ENCODE results near the gene SNHG17.
"Not testable (repeated sequence)": the region's sequence is repeated elsewhere in the genome, so short reads cannot be mapped to it uniquely, and the experiment has no call there.

Gene SNHG17

DNA sequence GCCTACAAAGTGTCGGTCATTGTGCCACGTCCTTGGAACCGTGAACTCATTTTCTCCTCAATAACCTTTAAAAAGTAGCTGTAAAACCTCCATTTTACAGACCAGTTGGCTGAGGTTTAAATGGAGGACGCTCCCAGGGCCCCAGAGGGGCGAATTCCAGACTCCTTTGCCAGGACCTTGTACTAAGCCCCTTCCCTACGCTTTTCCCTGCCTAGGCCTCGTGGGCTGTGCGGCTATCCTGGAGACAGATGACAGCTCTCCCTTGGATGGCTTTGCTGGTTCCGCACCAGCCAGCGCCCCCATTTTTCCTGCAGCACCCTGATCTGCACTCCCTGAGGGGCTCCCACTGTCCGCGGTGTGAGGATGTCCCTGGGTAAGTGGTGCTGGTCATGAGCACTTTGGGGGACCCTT, 12.1 kb upstream of the SNHG17 start:
- no peak for DNase-seq

DNA sequence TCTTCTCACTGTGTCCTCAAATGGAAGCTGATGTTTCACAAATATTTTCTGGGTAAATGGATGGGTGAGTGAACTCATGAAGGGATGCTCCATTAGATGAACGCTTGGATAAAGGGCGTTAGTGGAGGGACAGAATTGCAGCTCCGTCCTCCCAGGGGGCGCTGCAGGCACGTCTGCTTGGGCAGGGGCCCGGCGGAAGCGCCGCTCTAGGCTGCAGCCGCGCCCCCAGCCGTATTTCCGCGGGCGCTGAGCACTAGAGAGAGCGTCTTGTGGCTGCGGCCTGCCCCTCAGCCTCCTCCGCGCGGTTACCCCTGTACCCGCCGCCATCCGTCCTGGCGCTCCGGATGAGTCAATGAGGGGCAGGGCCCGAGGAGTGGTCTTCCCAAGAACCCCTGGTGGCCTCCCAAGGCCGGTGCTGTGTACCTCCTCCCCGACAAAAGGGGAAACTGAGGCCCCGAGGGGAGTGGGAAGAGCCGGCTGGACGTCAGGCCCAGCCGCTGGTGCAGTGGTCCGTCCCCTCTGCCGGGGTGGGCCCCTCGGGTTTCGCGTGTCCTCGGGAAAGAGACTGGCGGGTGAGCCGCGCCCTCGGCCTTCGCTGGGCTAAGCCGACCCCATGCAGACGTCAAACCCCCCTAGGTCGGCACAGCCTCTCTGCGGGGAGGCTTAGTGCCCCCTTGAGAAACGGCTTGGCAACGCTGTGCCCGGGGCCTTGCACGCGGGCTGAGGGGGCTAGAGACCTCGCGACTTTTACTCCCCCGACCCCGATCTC, 11.5 kb upstream of the SNHG17 start:
- peak; percentile 92 for DNase-seq

DNA sequence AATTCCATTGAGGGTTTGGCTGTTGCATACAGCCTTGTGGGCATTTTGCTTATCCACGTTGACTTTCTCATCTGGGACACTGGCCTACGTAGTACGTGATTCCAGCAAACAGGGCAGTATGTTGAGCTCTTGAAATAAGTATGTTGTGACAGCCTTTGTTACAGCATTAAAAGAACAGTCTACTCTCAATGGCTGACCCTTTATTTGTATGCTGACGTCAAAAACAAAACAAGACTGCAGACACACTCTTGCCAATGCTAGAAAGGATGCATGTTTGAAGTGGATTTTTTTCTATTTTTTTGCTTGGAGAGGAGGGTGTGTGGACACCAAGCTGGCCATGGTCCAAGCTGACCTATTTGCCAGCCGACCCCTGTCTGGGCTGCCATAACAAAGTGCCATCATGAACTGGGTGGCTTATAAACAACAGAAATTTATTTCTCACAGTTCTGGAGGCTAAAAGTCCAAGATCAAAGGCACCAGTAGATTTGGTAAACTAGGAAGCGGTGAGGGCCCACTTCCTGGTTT, 10.8 kb upstream of the SNHG17 start:
- no peak for DNase-seq

DNA sequence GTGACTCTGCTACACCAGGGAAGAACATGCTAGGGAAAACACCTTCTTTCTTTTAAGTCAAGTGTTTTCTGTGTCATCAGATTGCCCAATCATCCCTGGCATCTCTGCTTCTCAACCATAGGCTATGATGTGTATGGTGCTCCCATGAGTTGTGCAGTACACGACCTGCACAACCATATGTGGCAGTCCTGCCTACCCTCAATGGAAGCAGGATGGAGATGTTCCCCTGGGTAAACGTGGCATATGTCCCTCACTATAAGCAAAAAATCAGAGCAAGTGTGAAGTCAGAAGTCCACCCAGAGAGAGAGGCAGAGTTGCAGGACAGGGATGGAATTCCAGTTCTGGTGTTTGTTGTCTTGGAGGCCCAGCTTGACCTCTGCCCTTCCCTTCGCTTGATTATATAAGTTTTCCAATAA, 10.3 kb upstream of the SNHG17 start:
- no peak for DNase-seq

DNA sequence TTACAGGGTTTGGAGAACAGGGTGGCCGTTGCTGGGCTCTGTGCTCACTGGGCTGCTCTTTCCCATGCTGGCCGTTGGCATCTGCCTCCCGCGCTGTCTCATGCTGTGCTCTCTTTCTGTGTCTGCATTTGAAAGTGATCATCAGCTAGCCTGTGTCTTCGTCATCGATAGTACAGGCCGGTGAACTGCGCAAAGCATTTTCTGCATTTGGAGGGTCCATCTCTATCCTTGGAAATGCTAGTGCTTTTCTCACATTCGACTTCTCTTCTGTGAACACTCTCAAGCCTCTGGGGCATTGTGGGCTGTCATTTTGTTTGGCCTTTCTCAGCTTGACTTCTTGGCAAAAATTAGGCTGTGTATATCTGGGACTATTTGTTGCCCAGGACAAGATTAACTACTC, 6.8 kb upstream of the SNHG17 start:
- no peak for DNase-seq

DNA sequence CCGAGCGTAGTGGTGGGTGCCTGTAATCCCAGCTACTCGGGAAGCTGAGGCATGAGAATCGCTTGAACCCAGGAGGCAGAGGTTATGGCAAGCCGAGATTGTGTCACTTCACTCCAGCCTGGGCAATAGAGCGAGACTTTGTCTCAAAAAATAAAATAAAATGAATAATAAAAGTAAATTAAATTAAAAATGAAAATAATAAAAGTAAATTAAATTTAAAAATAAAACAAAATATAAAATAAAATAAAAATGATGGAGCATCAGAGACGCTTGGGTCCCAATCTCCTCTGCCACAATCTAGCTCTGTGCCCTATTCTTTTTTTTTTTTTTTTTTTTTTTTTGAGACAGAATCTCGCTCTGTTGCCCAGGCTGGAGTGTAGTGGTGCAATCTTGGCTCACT, 6.0 kb upstream of the SNHG17 start:
- DNase-seq = not testable (repeated sequence)

DNA sequence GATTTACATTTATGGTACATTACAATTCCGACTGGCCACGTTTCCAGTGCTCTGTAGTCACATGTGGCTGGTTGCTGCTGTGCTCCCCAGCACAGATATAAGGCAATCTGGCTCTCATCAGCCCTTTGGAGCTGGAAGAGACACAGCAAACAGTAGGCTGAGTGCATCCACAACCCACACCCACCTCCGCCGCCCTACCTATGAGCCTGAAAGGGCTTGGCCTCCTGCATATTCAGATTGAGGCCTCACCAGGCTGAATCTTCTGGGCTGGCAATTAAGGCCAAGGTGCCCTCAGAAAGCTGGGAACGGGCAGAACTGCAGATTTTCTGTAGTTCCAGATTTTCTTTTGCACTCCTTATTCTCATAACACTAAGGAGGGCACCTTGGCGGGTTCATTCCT, 2.7 kb upstream of the SNHG17 start:
- no peak for DNase-seq

DNA sequence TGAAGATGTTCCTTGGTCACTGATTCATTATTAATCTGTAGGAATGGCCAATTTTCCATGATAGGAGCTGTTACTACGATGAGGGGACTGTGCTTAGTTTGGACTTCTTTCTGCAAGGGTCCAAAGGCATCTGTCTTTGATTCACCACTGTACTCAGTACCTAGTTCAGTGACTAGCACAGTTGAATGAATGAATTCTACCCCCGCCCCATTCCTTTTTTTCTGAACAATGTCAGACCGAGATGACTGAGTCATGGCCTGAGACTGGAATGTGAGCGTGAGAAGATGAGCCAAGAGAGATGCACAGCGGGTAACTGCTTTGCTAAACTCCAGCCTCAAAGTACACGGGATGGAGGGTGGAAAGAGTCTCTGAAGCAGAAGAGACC, 419 bp upstream of the SNHG17 start:
- no peak for DNase-seq

DNA sequence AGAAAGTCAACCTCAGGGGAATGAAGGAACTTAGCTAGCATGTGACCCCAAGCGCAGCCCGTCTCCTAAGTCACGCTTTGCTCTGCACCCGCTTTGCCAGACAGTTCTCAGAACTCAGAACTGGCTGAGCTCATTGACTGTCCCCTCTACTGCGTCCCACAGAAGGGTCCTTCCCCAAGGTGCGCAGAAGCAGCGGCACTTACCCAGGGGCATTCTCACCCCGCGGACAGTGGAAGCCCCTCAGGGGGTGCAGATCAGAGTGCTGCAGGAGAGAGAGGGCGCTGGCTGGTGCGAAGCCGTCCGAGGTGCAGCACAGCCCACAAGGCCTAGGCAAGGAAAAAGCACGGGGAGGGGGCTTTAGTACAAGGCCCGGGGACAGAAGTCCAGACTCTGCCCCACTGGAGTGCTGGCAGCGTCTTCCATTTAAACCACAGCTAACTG, 807 bp downstream of the SNHG17 start:
- DNase-seq = peak; percentile 60

DNA sequence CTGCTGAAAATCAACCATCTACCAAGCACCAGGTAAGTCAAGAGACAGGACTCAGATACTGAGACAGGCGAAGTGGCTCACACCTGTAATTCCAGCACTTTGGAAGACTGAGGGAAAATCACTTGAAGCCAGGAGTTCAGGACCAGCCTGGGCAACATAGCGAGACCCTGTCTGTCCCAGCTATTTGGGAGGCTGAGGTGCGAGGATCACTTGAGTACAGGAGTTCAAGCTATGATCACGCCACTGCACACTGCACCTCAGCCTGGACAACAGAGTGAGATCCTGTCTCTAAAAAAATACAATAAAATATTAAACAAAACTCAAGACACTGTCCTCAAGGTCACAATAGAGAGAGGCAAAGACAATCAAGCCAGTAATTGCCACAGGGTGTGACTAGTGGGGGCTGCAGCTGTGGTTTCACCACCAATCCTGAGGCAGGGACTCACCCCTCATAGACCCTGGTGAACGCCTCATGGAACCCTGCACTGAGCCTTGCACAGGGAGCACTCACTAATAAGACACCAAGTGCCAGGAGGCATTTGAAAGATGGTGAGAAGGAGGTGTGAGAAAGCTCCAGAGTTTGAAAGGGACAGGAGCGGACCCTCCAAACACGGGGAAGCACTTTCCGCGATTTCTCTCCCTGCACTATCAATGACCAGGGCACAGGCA, 1.7 kb downstream of the SNHG17 start:
- peak; percentile 19 for DNase-seq

DNA sequence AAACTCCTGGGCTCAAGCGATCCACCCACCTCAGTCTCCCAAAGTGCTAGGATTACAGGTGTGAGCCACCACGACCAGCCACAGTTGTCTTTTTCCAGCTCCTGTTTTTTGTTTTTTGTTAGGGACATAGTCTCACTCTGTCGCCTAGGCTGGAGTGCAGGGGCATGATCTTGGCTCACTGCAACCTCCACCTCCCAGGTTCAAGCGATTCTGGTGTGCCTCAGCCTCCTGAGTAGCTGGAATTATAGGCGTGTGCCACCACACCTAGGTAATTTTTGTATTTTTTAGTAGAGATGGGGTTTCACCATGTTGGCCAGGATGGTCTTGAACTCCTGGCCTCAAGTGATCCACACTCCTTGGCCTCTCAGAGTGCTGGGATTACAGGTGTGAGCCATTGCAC, 2.3 kb downstream of the SNHG17 start:
- DNase-seq = not testable (repeated sequence)

DNA sequence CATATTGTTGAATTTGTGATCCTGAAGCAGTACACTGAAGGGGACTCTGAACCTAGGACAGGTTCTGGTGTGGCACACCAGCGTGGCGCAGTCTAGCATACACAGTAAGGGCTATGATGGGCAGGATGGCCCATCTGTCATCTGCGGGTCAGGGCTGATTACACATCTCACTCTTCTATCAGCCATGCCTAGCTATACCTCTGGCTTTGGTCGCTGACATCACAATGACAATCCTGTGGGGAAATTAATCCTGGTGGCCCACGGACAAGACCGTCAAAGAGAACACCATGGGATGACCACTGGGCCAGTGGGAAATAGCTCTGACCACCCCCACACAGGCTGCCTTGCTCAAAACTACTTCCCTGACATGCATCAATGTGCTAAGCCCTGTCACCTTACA, 2.8 kb downstream of the SNHG17 start:
- DNase-seq = no peak

DNA sequence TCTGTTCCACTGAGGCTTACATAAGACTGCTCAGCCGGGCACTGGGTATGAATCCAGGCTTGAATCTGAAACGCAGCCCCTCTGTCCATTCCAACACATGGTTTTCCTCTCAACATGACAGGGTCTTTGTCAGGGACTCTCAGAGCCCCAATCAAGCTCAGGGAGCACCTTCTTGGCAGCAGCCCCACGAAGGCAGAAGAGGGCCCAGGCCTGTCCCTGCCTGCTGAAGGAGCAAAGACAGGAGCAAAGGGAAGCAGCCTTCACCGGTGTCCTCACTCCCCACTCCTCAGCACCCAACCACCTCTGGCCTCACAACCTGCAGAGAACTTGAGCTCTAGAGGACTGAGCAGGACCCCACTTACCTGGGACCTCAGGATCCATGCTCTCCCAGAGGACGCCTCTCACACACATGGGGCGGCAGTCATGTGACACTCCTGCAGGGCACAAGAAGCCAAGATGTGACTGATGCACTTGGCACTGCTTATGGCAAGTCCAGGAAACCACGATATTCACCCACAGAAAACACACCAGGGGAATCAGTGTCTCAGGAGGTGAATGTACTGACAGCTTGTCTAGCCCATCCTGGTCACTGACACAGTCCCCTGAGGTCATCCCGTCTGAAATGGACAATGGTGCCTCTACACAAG, 4.3 kb downstream of the SNHG17 start:
- DNase-seq = peak; percentile 32

DNA sequence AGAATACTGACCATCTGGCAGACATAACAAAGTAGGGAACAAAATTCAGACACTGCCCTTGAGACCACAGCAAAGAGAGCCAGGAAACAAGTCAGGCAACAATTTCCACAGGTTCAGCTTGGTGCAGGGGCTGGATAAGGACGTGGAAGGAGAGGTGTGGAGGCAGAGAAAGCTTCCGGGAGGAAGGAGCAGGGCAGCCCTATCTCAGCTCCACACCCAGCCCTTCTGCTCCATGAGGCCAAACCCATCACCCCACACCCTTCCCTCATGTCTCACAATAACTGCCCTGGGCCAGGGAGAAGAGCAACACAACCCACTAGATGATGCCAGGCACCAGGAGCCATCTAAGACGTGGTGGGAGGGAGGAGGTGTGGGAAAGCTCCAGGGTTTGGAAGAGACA, 5.8 kb downstream of the SNHG17 start:
- DNase-seq = peak; percentile 84

DNA sequence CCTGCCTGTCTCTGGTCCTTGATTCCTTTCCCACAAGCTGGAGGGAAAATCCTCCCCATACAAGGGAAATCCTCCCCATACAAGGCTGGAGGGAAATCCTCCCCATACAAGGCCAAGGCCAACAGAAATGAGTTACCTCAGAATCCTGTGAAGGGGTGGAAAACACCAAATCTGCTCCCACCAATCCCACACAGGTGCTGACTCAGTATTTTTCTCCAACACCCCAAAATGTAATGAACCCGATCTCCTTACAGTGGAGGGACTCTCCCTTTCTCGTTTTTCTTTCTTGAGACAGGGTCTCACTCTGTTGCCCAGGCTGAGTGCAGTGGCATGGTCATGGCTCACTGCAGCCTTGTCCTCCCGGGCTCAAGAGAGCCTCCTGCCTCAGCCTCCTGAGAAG, 6.3 kb downstream of the SNHG17 start:
- DNase-seq = no peak

DNA sequence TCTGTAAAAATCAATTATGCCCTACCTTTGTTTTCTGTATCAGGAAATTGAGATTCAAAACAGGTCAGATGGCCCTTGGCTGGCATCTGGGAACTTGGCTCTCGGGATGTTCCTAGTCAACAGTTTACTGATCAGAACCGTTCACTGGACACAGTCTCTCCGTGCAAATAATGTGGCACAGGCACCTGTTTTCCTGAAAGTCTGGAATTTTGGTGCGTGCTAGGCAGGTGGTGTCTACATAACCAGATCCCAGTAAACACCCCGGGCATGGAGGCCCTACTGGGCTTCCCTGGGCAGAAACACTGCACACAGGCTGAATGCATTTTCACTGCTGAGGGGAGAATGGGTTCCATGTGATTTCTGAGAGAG, 7.5 kb downstream of the SNHG17 start:
- DNase-seq = no peak

DNA sequence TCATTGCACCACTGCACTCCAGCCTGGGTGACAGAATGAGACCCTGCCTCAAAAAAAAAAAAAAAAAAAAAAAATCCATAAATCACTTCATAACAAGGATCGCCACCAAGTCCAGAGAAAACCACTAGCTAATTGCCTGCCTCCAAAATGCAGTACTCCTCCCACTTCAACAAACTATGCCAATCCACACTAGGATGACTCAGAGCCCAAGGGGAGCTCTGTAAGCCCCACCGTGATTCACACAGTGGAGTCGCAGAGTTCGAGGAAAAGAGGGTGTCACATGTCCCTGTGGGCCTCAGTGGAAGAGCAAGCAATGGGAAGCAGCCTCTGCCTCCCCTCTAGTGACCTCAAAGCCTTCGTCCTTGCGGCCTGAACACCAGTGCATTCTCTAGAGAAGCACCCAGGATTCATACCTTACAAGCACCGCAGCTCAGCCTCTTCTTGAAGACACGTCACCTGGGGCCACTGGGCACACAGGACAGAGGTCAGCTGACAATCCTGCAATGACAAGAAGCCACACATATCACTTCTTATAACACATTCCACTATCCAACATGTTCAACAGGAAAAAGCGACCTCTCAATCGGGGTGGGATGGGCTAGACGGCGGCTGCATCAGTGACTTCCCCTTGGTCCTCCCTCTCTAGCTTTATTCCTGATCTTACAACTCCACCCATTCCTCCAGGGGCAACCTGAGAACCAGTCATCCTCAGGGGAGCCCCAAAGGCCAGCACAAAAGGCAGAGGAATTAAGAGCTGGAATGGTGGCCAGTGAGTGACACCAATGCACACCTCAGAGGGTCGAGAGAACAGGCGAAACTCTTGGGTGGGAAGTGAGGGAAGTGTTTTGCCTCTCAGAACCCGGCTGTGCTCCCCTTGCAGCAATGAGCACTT, 8.9 kb downstream of the SNHG17 start:
- DNase-seq = peak; percentile 24

DNA sequence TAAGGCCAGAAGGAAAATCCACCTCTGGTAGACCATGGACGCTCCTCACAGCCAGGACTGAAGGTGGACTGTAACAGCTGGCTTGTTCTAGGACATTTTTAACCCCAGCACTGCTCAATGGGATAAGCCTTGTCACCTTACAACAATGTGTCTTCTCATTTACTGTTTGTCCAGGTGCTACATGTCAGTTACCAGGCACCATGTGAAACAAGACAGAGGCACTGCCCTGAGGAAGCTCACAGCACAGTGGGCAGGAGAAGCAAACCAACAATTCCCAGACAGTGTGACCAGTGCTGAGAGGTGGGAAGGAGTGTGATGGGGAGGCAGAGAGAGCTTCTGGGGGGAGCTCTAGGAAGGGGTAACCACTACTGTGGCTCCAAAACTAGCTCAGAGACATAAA, 10.7 kb downstream of the SNHG17 start:
- DNase-seq = no peak

DNA sequence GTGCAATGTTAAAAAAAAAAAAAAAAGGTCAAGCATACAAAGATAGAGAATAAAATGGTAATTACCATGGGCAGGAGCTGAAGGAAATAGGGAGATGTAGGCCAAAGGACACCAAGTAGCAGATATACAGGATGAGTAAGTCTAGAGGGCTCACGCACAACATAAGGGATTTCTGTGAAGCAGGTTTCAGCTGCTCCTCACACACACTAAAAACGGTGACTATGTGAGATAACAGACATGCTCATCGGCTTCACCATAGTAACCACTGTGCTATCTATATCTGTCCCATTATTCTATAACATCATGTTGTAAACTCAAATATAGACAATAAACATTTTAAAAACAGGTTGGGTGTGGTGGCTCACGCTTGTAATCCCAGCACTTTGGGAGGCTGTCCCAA, 11.6 kb downstream of the SNHG17 start:
- peak; percentile 49 for DNase-seq

DNA sequence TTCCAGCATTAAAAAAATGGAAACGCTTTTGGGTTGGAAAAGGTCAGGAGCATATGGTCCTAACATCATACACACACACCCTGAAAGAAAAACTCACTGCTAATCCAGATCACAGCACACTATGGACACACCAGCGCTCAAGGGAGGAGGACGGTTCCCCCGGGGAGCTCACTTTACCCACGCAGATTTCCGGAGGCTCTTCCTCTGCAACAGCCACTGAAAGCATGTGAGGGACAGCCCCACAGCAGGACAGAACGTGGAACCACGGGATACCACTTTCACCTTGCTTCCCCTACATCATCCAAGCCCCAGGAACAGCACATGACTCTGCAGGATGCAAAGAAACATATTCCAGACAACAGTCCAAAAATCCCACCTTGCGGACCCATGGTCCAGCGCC, 13.2 kb downstream of the SNHG17 start:
- DNase-seq = no peak

DNA sequence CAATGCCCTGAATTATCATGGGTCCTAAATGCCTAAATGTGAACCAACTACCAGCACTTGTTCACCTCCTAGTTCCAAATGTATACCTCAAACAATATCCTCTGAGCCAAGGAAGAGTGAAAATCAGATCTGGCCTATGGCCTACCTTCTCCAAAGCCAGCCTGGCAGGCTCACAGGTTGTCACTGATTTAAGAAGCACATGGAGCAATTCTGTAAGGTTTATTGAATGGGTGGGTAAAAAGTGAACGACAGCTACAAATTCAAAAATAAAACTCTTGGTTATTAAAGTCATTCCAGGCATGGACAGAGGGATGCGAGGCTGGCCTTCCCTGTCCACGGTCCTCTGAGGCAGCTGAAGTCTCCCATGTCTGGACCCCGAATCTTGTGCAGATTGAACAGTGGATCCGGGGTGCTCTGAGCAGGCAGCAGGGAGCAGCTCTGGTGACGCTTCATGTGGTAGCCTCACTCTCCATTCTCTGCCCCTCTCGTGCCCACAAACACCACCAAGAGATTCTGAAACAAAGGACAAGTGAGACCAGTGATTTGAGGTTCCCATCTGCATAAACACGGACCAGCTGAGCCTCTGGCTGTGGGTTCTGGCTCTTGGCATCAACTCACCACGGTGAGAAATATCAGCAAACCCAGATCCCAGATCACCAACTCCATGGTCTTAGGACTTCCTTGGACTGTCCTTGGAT, 14.6 kb downstream of the SNHG17 start:
- DNase-seq = no peak

DNA sequence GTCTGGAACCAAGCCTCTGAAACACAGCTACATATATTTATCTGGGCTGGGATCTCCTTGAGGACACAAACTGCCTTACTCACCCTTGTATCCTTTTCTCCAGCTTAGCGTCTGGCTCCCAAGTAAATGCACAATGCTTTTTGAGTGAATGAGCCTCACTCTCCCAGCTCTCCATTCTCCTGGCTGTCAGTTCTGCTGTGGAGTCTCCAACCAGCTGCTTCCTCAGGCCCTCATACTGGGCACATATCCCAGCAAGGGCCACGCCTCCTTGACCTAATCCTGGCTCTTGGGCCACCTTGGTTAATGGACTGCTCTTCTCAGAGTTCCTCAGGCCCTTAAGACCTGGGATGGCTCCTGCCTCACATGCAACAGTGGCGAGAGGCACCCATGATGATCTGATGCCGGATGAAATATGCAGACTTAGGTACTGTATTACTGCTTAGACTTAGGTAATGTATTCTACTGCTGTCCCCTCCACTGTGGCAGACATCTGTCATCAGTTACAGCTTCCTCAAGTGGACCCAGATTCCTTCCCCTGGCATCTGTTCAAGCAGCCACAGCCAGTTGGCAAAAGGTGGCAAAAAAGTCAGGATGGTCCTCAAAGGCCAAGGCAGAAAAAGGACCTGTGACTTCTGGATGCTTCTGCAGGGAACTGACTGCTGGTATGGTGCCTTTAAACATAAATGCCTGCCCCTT, 16.5 kb downstream of the SNHG17 start:
- peak; percentile 22 for DNase-seq

Data from hematopoietic multipotent progenitor cell treated with erythropoietin and hydrocortisone succinate and interleukin-3 and kit ligand, for 8 days (in vitro differentiated cells).